ENCODE measurements around the gene CCDC27. TPM values are rescaled to one million over a fixed set of nuclear protein-coding genes. Genes with fewer than 3 reads are reported as not detected.
"Not testable (repeated sequence)": the region's sequence is repeated elsewhere in the genome, so short reads cannot be mapped to it uniquely, and the experiment has no call there.

CCDC27 gene
- total RNA-seq, 1 experiment from 2014 or later: not detected

- DNase-seq (ENCODE audit: low spot score): no peak
- in situ Hi-C loops (cut with HindIII; ENCODE audit: low sequenced_read_pairs): no loop called here
Measured at GRCh38 chr1:3803905-3804626, 51.8 kb downstream of the CCDC27 start.

- in situ Hi-C loops (cut with HindIII; ENCODE audit: low sequenced_read_pairs); DNase-seq (ENCODE audit: low spot score): not testable (repeated sequence)
Measured at GRCh38 chr1:3804627-3804944, 52.3 kb downstream of the CCDC27 start.

GRCh38 chr1:3805038-3805437 lies 52.8 kb downstream of the CCDC27 start:
- no peak for DNase-seq (ENCODE audit: low spot score)
- in situ Hi-C loops (cut with HindIII; ENCODE audit: low sequenced_read_pairs): no loop called here

GRCh38 chr1:3807769-3808168 lies 55.5 kb downstream of the CCDC27 start:
- in situ Hi-C loops (cut with HindIII; ENCODE audit: low sequenced_read_pairs): no loop called here

GRCh38 chr1:3809680-3810079 lies 57.4 kb downstream of the CCDC27 start:
- in situ Hi-C loops (cut with HindIII; ENCODE audit: low sequenced_read_pairs): no loop called here

More at GRCh38 chr1:3807769-3808168, 55.5 kb downstream of the CCDC27 start:
- DNase-seq (ENCODE audit: low spot score): no peak

GRCh38 chr1:3810149-3810761 lies 58.0 kb downstream of the CCDC27 start:
- DNase-seq (ENCODE audit: low spot score); in situ Hi-C loops (cut with HindIII; ENCODE audit: low sequenced_read_pairs): not testable (repeated sequence)

More at GRCh38 chr1:3809680-3810079, 57.4 kb downstream of the CCDC27 start:
- no peak for DNase-seq (ENCODE audit: low spot score)

GRCh38 chr1:3811595-3811911 lies 59.3 kb downstream of the CCDC27 start:
- DNase-seq (ENCODE audit: low spot score): no peak
- in situ Hi-C loops (cut with HindIII; ENCODE audit: low sequenced_read_pairs): no loop called here

GRCh38 chr1:3814065-3814464 lies 61.8 kb downstream of the CCDC27 start:
- no peak for DNase-seq (ENCODE audit: low spot score)
- in situ Hi-C loops (cut with HindIII; ENCODE audit: low sequenced_read_pairs): no loop called here

- in situ Hi-C loops (cut with HindIII; ENCODE audit: low sequenced_read_pairs): no loop called here
- no peak for DNase-seq (ENCODE audit: low spot score)
Measured at GRCh38 chr1:3814771-3815561, 62.7 kb downstream of the CCDC27 start.

- peak; percentile 72 for DNase-seq (ENCODE audit: low spot score)
- in situ Hi-C loops (cut with HindIII; ENCODE audit: low sequenced_read_pairs): no loop called here
Measured at GRCh38 chr1:3816331-3817137, 64.3 kb downstream of the CCDC27 start.

- in situ Hi-C loops (cut with HindIII; ENCODE audit: low sequenced_read_pairs): no loop called here
Measured at GRCh38 chr1:3817138-3817740, 65.0 kb downstream of the CCDC27 start.

GRCh38 chr1:3817821-3818597 lies 65.8 kb downstream of the CCDC27 start:
- no peak for DNase-seq (ENCODE audit: low spot score)
- in situ Hi-C loops (cut with HindIII; ENCODE audit: low sequenced_read_pairs): no loop called here

More at GRCh38 chr1:3817138-3817740, 65.0 kb downstream of the CCDC27 start:
- no peak for DNase-seq (ENCODE audit: low spot score)

GRCh38 chr1:3819771-3820200 lies 67.5 kb downstream of the CCDC27 start:
- in situ Hi-C loops (cut with HindIII; ENCODE audit: low sequenced_read_pairs): no loop called here
- DNase-seq (ENCODE audit: low spot score): no peak

GRCh38 chr1:3820316-3820715 lies 68.1 kb downstream of the CCDC27 start:
- in situ Hi-C loops (cut with HindIII; ENCODE audit: low sequenced_read_pairs): no loop called here
- DNase-seq (ENCODE audit: low spot score): no peak

GRCh38 chr1:3821004-3821403 lies 68.8 kb downstream of the CCDC27 start:
- peak; percentile 96 for DNase-seq (ENCODE audit: low spot score)
- in situ Hi-C loops (cut with HindIII; ENCODE audit: low sequenced_read_pairs): no loop called here

Data from G401 (cell line).